ENCODE results near the gene CHRM4.

GRCh38 chr11:46410021-46410420 lies 18.4 kb upstream of the CHRM4 start:
- no peak for TF ChIP-seq SPI1 (IDR thresholded peaks at IDR 0.05; ENCODE audit: borderline replicate concordance, low read depth)
- TF ChIP-seq CTCF (IDR thresholded peaks at IDR 0.05; ENCODE audit: insufficient read depth, low read length): no peak
- TF ChIP-seq REST (IDR thresholded peaks at IDR 0.05; ENCODE audit: insufficient replicate concordance, low read depth): no peak
